ENCODE measurements around the gene SLC1A5.

- no peak for TF ChIP-seq CTCF (IDR thresholded peaks at IDR 0.05)
- TF ChIP-seq POLR2A (IDR thresholded peaks at IDR 0.05) = no peak
These were observed 26.0 kb downstream of the SLC1A5 start for GRCh38 chr19:46762245-46762890.

All from uterus (tissue), 2 donors.